GM04503 (cell line): ENCODE results near the gene SNRNP48.

Source experiments
- DNase-seq: peaks from one replicate; pipeline ENCODE4 v3.0.0-alpha.2; 2012; ENCODE audit warnings: low read depth

Gene SNRNP48

GRCh38 chr6:7589949-7590917 lies at the start of gene SNRNP48:
Gene SNRNP48 (plus strand): TSS chr6:7590198. CDS start chr6:7590258, 60 bp downstream.
- peak; percentile 64 for DNase-seq

GRCh38 chr6:7540595-7540994 lies 49.4 kb upstream of the SNRNP48 start:
- no peak for DNase-seq

- no peak for DNase-seq
Observed at GRCh38 chr6:7541175-7542064, 48.6 kb upstream of the SNRNP48 start, which contains the start of gene DSP. Gene DSP (plus strand): TSS chr6:7541671. CDS start chr6:7541916, 245 bp downstream.

- no peak for DNase-seq
Observed at GRCh38 chr6:7542065-7542873, 47.7 kb upstream of the SNRNP48 start.

GRCh38 chr6:7542874-7543624 lies 46.9 kb upstream of the SNRNP48 start:
- DNase-seq, result no peak

GRCh38 chr6:7543789-7544424 lies 46.1 kb upstream of the SNRNP48 start:
- no peak for DNase-seq

- DNase-seq, result no peak
Observed at GRCh38 chr6:7544597-7544996, 45.4 kb upstream of the SNRNP48 start.

- no peak for DNase-seq
Observed at GRCh38 chr6:7545316-7546019, 44.5 kb upstream of the SNRNP48 start.

GRCh38 chr6:7546020-7546369 lies 44.0 kb upstream of the SNRNP48 start:
- DNase-seq, result no peak

- DNase-seq, result no peak
Observed at GRCh38 chr6:7546383-7546782, 43.6 kb upstream of the SNRNP48 start.

- DNase-seq, result no peak
Observed at GRCh38 chr6:7546896-7547295, 43.1 kb upstream of the SNRNP48 start.

GRCh38 chr6:7547315-7547714 lies 42.7 kb upstream of the SNRNP48 start:
- no peak for DNase-seq

- no peak for DNase-seq
Observed at GRCh38 chr6:7550433-7550801, 39.6 kb upstream of the SNRNP48 start.

- no peak for DNase-seq
Observed at GRCh38 chr6:7554533-7555275, 35.3 kb upstream of the SNRNP48 start.

GRCh38 chr6:7555671-7556070 lies 34.3 kb upstream of the SNRNP48 start:
- DNase-seq, result no peak

- no peak for DNase-seq
Observed at GRCh38 chr6:7556394-7557106, 33.4 kb upstream of the SNRNP48 start.

GRCh38 chr6:7557652-7558051 lies 32.3 kb upstream of the SNRNP48 start:
- DNase-seq, result no peak

- no peak for DNase-seq
Observed at GRCh38 chr6:7558781-7559180, 31.2 kb upstream of the SNRNP48 start.

- no peak for DNase-seq
Observed at GRCh38 chr6:7559196-7559595, 30.8 kb upstream of the SNRNP48 start.
